ENCODE measurements around the gene FAM8A1. TPM values are rescaled to one million over a fixed set of nuclear protein-coding genes. Genes with fewer than 3 reads are reported as not detected.

Gene FAM8A1
- 10.1 and 16.2 TPM in 2 replicates for total RNA-seq

DNA sequence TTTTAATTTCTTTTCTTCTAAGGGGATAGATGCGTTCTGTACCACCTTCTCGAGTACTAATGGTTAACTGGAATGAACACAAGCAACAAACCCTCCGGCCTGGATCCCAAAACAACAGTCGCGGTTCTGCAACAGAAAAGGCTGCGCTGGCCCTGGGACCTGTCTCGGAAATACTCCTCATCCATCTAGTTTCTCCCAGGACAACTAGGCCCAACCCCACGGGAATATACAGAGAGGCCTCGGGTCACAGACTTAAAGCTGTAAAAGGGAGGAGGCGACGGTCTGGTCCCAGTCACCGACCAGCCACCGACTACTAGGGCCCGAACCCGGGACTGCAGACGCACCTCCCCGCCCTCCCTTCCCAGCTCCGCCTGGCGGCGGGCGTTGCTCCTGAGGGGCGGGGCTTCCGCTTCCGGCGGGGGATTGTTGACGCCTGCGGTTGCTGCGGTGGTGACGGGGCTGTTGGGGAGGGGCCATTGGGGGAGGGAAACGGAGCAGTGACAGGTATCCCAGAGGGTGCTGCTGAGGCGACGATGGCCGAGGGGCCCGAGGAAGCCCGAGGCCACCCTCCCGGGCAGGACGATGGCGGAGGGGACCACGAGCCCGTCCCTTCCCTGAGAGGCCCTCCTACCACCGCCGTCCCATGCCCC lies at the start of gene FAM8A1:
Gene FAM8A1 (plus strand): TSS at position 426 of the 650 bp plus-strand sequence. CDS start 108 bp downstream, at position 534.

Other genes with a start within 250 kb of the FAM8A1 start
- gene CAP2, start 206.7 kb upstream of the FAM8A1 start, total RNA-seq = 0.86 and 1.4 TPM in 2 replicates
- 10.0 and 10.7 TPM in 2 replicates for gene NUP153, start 106.6 kb downstream of the FAM8A1 start, total RNA-seq

Measured in bronchial smooth muscle cell (primary cell).